ENCODE results near the gene NLRP7. TPM values are rescaled to one million over a fixed set of nuclear protein-coding genes. Genes with fewer than 3 reads are reported as not detected.

The NLRP7 gene
- total and polyA plus RNA-seq, 2 donors (not counting 3 experiments of a cell fraction or from before 2014, with no cell fraction given): not detected

- ChIA-PET CTCF (interaction anchor here (0.6 kb wide), 1 partner anchor 24 kb away, joined by 3 read pairs; no protein-coding TSS in a partner anchor), POLR2A (no interaction called here)
- intact Hi-C loops (cut with micrococcal nuclease) (no loop called here), dilution Hi-C loops (cut with MboI; ENCODE audit: extremely low pct_ligation_motif_present, low sequenced_read_pairs) (no loop called here)
- BruUV-seq (replicated peaks): no TSS peak
- TF ChIP-seq GATA2 (IDR thresholded peaks at IDR 0.05; ENCODE audit: insufficient read depth, insufficient read length, low read depth, low read length): no peak
- no peak for TF ChIP-seq JUN (IDR thresholded peaks at IDR 0.05; ENCODE audit: borderline replicate concordance, insufficient read depth, insufficient read length, low read depth)
- TF ChIP-seq, protein P1, sequence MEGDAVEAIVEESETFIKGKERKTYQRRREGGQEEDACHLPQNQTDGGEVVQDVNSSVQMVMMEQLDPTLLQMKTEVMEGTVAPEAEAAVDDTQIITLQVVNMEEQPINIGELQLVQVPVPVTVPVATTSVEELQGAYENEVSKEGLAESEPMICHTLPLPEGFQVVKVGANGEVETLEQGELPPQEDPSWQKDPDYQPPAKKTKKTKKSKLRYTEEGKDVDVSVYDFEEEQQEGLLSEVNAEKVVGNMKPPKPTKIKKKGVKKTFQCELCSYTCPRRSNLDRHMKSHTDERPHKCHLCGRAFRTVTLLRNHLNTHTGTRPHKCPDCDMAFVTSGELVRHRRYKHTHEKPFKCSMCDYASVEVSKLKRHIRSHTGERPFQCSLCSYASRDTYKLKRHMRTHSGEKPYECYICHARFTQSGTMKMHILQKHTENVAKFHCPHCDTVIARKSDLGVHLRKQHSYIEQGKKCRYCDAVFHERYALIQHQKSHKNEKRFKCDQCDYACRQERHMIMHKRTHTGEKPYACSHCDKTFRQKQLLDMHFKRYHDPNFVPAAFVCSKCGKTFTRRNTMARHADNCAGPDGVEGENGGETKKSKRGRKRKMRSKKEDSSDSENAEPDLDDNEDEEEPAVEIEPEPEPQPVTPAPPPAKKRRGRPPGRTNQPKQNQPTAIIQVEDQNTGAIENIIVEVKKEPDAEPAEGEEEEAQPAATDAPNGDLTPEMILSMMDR (IDR thresholded peaks at IDR 0.05; ENCODE audit: extremely low read depth in 1 of 2, insufficient read depth in 1 of 2, low read depth in 1 of 2, low read length in 2 of 2): no peak
- no peak for TF ChIP-seq MYC (IDR thresholded peaks at IDR 0.05; ENCODE audit: low read depth, low read length)
- no peak for TF ChIP-seq POLR2AphosphoS5 (IDR thresholded peaks at IDR 0.05; ENCODE audit: insufficient read depth, low read depth, low read length)
- no peak for TF ChIP-seq EZH2 (IDR thresholded peaks at IDR 0.05; ENCODE audit: borderline replicate concordance, low read depth, low read length, severe bottlenecking)
- TF ChIP-seq, protein P2, sequence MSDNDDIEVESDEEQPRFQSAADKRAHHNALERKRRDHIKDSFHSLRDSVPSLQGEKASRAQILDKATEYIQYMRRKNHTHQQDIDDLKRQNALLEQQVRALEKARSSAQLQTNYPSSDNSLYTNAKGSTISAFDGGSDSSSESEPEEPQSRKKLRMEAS (IDR thresholded peaks at IDR 0.05; ENCODE audit: insufficient read depth, insufficient read length): no peak
- H3K27me3 ChIP-seq (ENCODE audit: control insufficient read depth in 2 of 2, insufficient read depth in 2 of 2, low read length in 2 of 2): no peaks in the 10 kb centered on the region
- H2AFZ ChIP-seq (ENCODE audit: low read depth, low read length): no peak overlapping the region
- no peak for FAIRE-seq
- H3K4me1 ChIP-seq (ENCODE audit: control insufficient read depth, extremely low read depth, insufficient read depth, low read length): no peaks in the 10 kb centered on the region
- no peaks in the 10 kb centered on the region for H3K9me3 ChIP-seq (replicated peaks; ENCODE audit: control insufficient read depth, insufficient read depth, low read length)
- H3K9ac ChIP-seq (replicated peaks; ENCODE audit: extremely low read depth, insufficient read depth, low read length): no peak overlapping the region
- no peaks in the 10 kb centered on the region for H4K20me1 ChIP-seq (replicated peaks; ENCODE audit: control insufficient read depth, extremely low read depth, insufficient read depth, low read length)
- H3K4me3 ChIP-seq (replicated peaks in 1 of 3; ENCODE audit: insufficient read depth in 1 of 3, low read depth in 1 of 3, low read length in 3 of 3): no peak overlapping the region
- H3K9me1 ChIP-seq (replicated peaks; ENCODE audit: control insufficient read depth, extremely low read depth, insufficient read depth, low read length): no peaks in the 10 kb centered on the region
- no peak overlapping the region for H3K27ac ChIP-seq (ENCODE audit: insufficient read depth, low read depth, low read length)
- no peaks in the 10 kb centered on the region for H3K79me2 ChIP-seq (ENCODE audit: control insufficient read depth, insufficient read depth, low read length)
- no peak for DNase-seq (ENCODE audit: low read depth, low spot score)
- H3K36me3 ChIP-seq (ENCODE audit: control insufficient read depth in 2 of 2, extremely low read depth in 1 of 2, insufficient read depth in 2 of 2, low read length in 2 of 2): no peaks in the 10 kb centered on the region
- no peak overlapping the region for H3K4me2 ChIP-seq (ENCODE audit: insufficient read depth, low read length)
Measured at GRCh38 chr19:54969647-54970046, 22.3 kb upstream of the NLRP7 start.
